ENCODE data around the gene MBD3L5. TPM values are rescaled to one million over a fixed set of nuclear protein-coding genes. Genes with fewer than 3 reads are reported as not detected.

MBD3L5 gene
- not detected in 2 replicates for total RNA-seq

GRCh38 chr19:7030278-7030677 lies at the start of gene MBD3L5:
TSS of gene MBD3L5 (plus strand) at chr19:7030578. CDS start at chr19:7030612, 34 bp downstream.

GRCh38 chr19:7021331-7021730 lies 9.0 kb upstream of the MBD3L5 start, which contains the start of gene MBD3L2B:
TSS of gene MBD3L2B (minus strand) at chr19:7021431. CDS start at chr19:7021397, 34 bp downstream.

GRCh38 chr19:7040079-7040478 lies 9.7 kb downstream of the MBD3L5 start, which contains the start of gene MBD3L4:
TSS of gene MBD3L4 (minus strand) at chr19:7040179. CDS start at chr19:7040144, 35 bp downstream.

GRCh38 chr19:7049021-7049420 lies 18.6 kb downstream of the MBD3L5 start, which contains the start of gene MBD3L2:
TSS of gene MBD3L2 (plus strand) at chr19:7049321. CDS start at chr19:7049374, 53 bp downstream.

GRCh38 chr19:7058576-7058975 lies 28.2 kb downstream of the MBD3L5 start, which contains the start of gene MBD3L3:
TSS of gene MBD3L3 (minus strand) at chr19:7058676. CDS start at chr19:7058605, 71 bp downstream.

GRCh38 chr19:7069042-7069903 lies 38.9 kb downstream of the MBD3L5 start, which contains the start of gene ZNF557:
TSS of gene ZNF557 (plus strand) at chr19:7069703. CDS start at chr19:7075075, 5,372 bp downstream.

Other genes with a start within 250 kb of the MBD3L5 start
- not detected in 2 replicates for gene ADGRE1, start 143.0 kb upstream of the MBD3L5 start, total RNA-seq
- gene MBD3L2B, start 9.1 kb upstream of the MBD3L5 start, total RNA-seq, result not detected in 2 replicates
- gene MBD3L4, start 9.6 kb downstream of the MBD3L5 start, total RNA-seq, result not detected in 2 replicates
- not detected in 2 replicates for gene MBD3L2, start 18.7 kb downstream of the MBD3L5 start, total RNA-seq
- not detected in 2 replicates for gene MBD3L3, start 28.1 kb downstream of the MBD3L5 start, total RNA-seq
- 4.9 and 6.3 TPM in 2 replicates for gene ZNF557, start 39.1 kb downstream of the MBD3L5 start, total RNA-seq

Measured in mesangial cell (primary cell).